Suprapubic skin (tissue), 4 donors: Measurements from ENCODE around the gene SERPINB6. TPM values are rescaled to one million over a fixed set of nuclear protein-coding genes. Genes with fewer than 3 reads are reported as not detected.

ENCODE experiments used
- DNase-seq, 2 donors: peaks; one replicate each; pipeline ENCODE4 v3.0.0-alpha.2; 2019; ENCODE audit warnings: low spot score in 2 of 2
- H3K27ac ChIP-seq: fragments of 200-600 bp; sonication (generic); one replicate; pipeline ENCODE4 v1.5.1; 2019
- H3K27me3 ChIP-seq: fragments of 200-600 bp; sonication (generic); one replicate; pipeline ENCODE4 v1.5.1; 2019
- H3K36me3 ChIP-seq: fragments of 200-600 bp; sonication (generic); one replicate; pipeline ENCODE4 v1.5.1; 2019
- H3K4me1 ChIP-seq: fragments of 200-600 bp; sonication (generic); one replicate; pipeline ENCODE4 v1.5.1; 2019
- H3K4me3 ChIP-seq: fragments of 200-600 bp; sonication (generic); one replicate; pipeline ENCODE4 v1.5.1; 2019; ENCODE audit warnings: mild to moderate bottlenecking
- H3K9me3 ChIP-seq: fragments of 200-600 bp; sonication (generic); one replicate; pipeline ENCODE4 v1.5.1; 2019
- CTCF ChIP-seq, 2 donors: fragments of 200-600 bp in 1 of 2; fragments of 450-650 bp in 1 of 2; sonication (generic) in 1 of 2; IDR thresholded peaks; one replicate each; pipeline ENCODE4 v1.5.1; 2016 to 2019; ENCODE audit warnings: antibody characterized with exemption in 2 of 2, mild to moderate bottlenecking in 1 of 2, moderate library complexity in 1 of 2
- EP300 ChIP-seq: sonication (generic); formaldehyde crosslinking; IDR thresholded peaks from one replicate; pipeline ENCODE4 v1.6.1; 2017; ENCODE audit warnings: antibody characterized with exemption
- POLR2A ChIP-seq, 2 donors: fragments of 450-650 bp; IDR thresholded peaks; one replicate each; pipeline ENCODE4 v1.6.1; 2017; ENCODE audit warnings: antibody characterized with exemption in 2 of 2, mild to moderate bottlenecking in 2 of 2, moderate library complexity in 2 of 2
- POLR2AphosphoS5 ChIP-seq, 3 donors: sonication (generic); formaldehyde crosslinking; IDR thresholded peaks; one replicate each; pipeline ENCODE4 v1.6.1; 2017; ENCODE audit warnings: antibody characterized with exemption in 3 of 3
- WGBS: methylation state at CpG from one replicate; pipeline ENCODE4 v1.1.5; 2018; 5-methylcytosine and 5-hydroxymethylcytosine counted together
- total RNA-seq, 4 donors: library from RNA; depleted of rRNA; stranded (reverse); fragments of >200 nt; gene quantifications; one replicate each; pipeline ENCODE4 v1.1.0, GENCODE V29; 2016

SERPINB6 gene
- total RNA-seq, 4 donors from 2014 or later, result 26.8 to 53.4 (median 36.8) TPM

- 90% methylated on average over 3 of the region's 3 CpGs for WGBS
- peak in 1 of 2 donors; percentile 18 for DNase-seq
- H3K4me1 ChIP-seq, result peaks cover 15% of the 10 kb centered on the region
- no peak overlapping the region for H3K27ac ChIP-seq
- no peaks in the 10 kb centered on the region for H3K27me3 ChIP-seq
- no peak for TF ChIP-seq POLR2AphosphoS5 (IDR thresholded peaks at IDR 0.05)
- TF ChIP-seq CTCF (IDR thresholded peaks at IDR 0.05), result no peak
- no peak for TF ChIP-seq EP300
- no peak for TF ChIP-seq POLR2A (IDR thresholded peaks at IDR 0.05)
- no peaks in the 10 kb centered on the region for H3K9me3 ChIP-seq
- no peak overlapping the region for H3K4me3 ChIP-seq
- no peaks in the 10 kb centered on the region for H3K36me3 ChIP-seq
These were observed 1.8 kb downstream of the SERPINB6 start for GRCh38 chr6:2969549-2969948.

- H3K4me1 ChIP-seq, result peaks cover 15% of the 10 kb centered on the region
- no peak for DNase-seq
- no peak overlapping the region for H3K27ac ChIP-seq
- TF ChIP-seq EP300 (no peak), POLR2A (IDR thresholded peaks at IDR 0.05) (no peak), POLR2AphosphoS5 (IDR thresholded peaks at IDR 0.05) (no peak), CTCF (IDR thresholded peaks at IDR 0.05) (no peak)
- WGBS, result 75% methylated on average over 8 of the region's 8 CpGs
- no peaks in the 10 kb centered on the region for H3K36me3 ChIP-seq
- H3K9me3 ChIP-seq, result no peaks in the 10 kb centered on the region
- H3K4me3 ChIP-seq, result no peak overlapping the region
- H3K27me3 ChIP-seq, result no peaks in the 10 kb centered on the region
These were observed 2.7 kb downstream of the SERPINB6 start for GRCh38 chr6:2968600-2969135.

GRCh38 chr6:2967936-2968335, 3.4 kb downstream of the SERPINB6 start:
- Histone ChIP-seq H3K9me3 (no peaks in the 10 kb centered on the region), H3K4me1 (peaks cover 15% of the 10 kb centered on the region), H3K4me3 (no peak overlapping the region), H3K36me3 (no peaks in the 10 kb centered on the region), H3K27me3 (no peaks in the 10 kb centered on the region), H3K27ac (no peak overlapping the region)
- DNase-seq, result no peak
- 94% methylated on average over 7 of the region's 7 CpGs for WGBS
- TF ChIP-seq CTCF (IDR thresholded peaks at IDR 0.05), result no peak
- TF ChIP-seq EP300, result no peak

- Histone ChIP-seq H3K4me3 (no peak overlapping the region), H3K36me3 (no peaks in the 10 kb centered on the region), H3K4me1 (peaks cover 8% of the 10 kb centered on the region), H3K27me3 (no peaks in the 10 kb centered on the region), H3K9me3 (no peaks in the 10 kb centered on the region), H3K27ac (no peak overlapping the region)
- peak in 1 of 2 donors; percentile 18 for DNase-seq
- 89% methylated on average over 9 of the region's 9 CpGs for WGBS
- TF ChIP-seq CTCF (IDR thresholded peaks at IDR 0.05), result no peak
These were observed 5.0 kb downstream of the SERPINB6 start for GRCh38 chr6:2966347-2966746.

GRCh38 chr6:2964793-2965505, 6.4 kb downstream of the SERPINB6 start:
- Histone ChIP-seq H3K36me3 (no peaks in the 10 kb centered on the region), H3K4me3 (no peak overlapping the region), H3K4me1 (peaks cover 13% of the 10 kb centered on the region), H3K27me3 (no peaks in the 10 kb centered on the region), H3K27ac (no peak overlapping the region), H3K9me3 (no peaks in the 10 kb centered on the region)
- TF ChIP-seq CTCF (IDR thresholded peaks at IDR 0.05), result no peak
- no peak for TF ChIP-seq POLR2A (IDR thresholded peaks at IDR 0.05)
- TF ChIP-seq POLR2AphosphoS5 (IDR thresholded peaks at IDR 0.05), result no peak
- TF ChIP-seq EP300, result no peak
- 92% methylated on average over 17 of the region's 17 CpGs for WGBS
- peak in 1 of 2 donors; percentile 35 for DNase-seq
